Endodermal cell (in vitro differentiated cells): Measurements from ENCODE around the gene DTWD2. TPM values are rescaled to one million over a fixed set of nuclear protein-coding genes. Genes with fewer than 3 reads are reported as not detected.
A peak's percentile ranks its signal among the peaks of the same experiment; 100 is the strongest.

Source experiments
- DNase-seq: peaks from one replicate; pipeline ENCODE4 v3.0.0-alpha.2; 2017
- H3K27ac ChIP-seq: 2 replicates; pipeline ENCODE4 v1.5.1; 2013; ENCODE audit warnings: mild to moderate bottlenecking, low read depth, low read length, moderate library complexity
- H3K27me3 ChIP-seq: 2 replicates; pipeline ENCODE4 v1.6.1; 2013; ENCODE audit warnings: mild to moderate bottlenecking, low read length, moderate library complexity; ENCODE audit not compliant: insufficient read depth, control insufficient read depth, poor library complexity, severe bottlenecking
- H3K36me3 ChIP-seq: 2 replicates; pipeline ENCODE4 v1.7.0; 2013; ENCODE audit warnings: mild to moderate bottlenecking, low read length, moderate library complexity; ENCODE audit not compliant: control insufficient read depth, insufficient read depth
- H3K4me1 ChIP-seq: one replicate; pipeline ENCODE4 v1.7.0; 2013; ENCODE audit warnings: low read length; ENCODE audit not compliant: control insufficient read depth, insufficient read depth
- H3K4me3 ChIP-seq: 2 replicates; pipeline ENCODE4 v1.5.1; 2013; ENCODE audit warnings: mild to moderate bottlenecking, low read length, moderate library complexity
- H3K9ac ChIP-seq: 2 replicates; pipeline ENCODE4 v1.6.1; 2013; ENCODE audit warnings: mild to moderate bottlenecking, low read length, moderate library complexity; ENCODE audit not compliant: poor library complexity, severe bottlenecking; ENCODE audit errors: extremely low read depth
- H3K9me3 ChIP-seq: 2 replicates; pipeline ENCODE4 v1.6.1; 2013; ENCODE audit warnings: mild to moderate bottlenecking, low read length, moderate library complexity; ENCODE audit not compliant: control insufficient read depth
- H3K27ac Mint-ChIP-seq: 2 replicates; pipeline ENCODE4 v1.8.0; 2020; ENCODE audit warnings: mixed read lengths
- H3K27me3 Mint-ChIP-seq: 2 replicates; pipeline ENCODE4 v1.8.0; 2021; ENCODE audit warnings: mild to moderate bottlenecking, mixed read lengths; ENCODE audit not compliant: insufficient read depth
- H3K36me3 Mint-ChIP-seq: 2 replicates; pipeline ENCODE4 v1.8.0; 2020; ENCODE audit warnings: low read depth, mixed read lengths
- H3K4me1 Mint-ChIP-seq: 2 replicates; pipeline ENCODE4 v1.8.0; 2020; ENCODE audit warnings: mixed read lengths
- H3K4me3 Mint-ChIP-seq: 2 replicates; pipeline ENCODE4 v1.8.0; 2020; ENCODE audit warnings: mild to moderate bottlenecking, moderate library complexity, mixed read lengths
- H3K9me3 Mint-ChIP-seq: 2 replicates; pipeline ENCODE4 v1.8.0; 2020; ENCODE audit warnings: mild to moderate bottlenecking, mixed read lengths
- WGBS, 2 experiments: methylation state at CpG; one replicate each; pipeline versions ENCODE4 v1.1.5 to v1.1.7; 2013; ENCODE audit warnings: missing lambda C conversion rate in 2 of 2, mixed read lengths in 1 of 2; ENCODE audit not compliant: insufficient coverage in 1 of 2, insufficient read length in 1 of 2; 5-methylcytosine and 5-hydroxymethylcytosine counted together
- total RNA-seq, 2 donors: library from RNA; stranded (reverse); fragmentation: NEBNext Ultra II Directional in 1 of 2; extraction: Animal tissue kit (Norgen Biotek cat#: 25700) in 1 of 2; gene quantifications; 2 replicates in 1 of 2; 3 replicates in 1 of 2; pipeline ENCODE4 v1.2.1, GENCODE V29; 2021
- TF ChIP-seq, protein P1 (sequence below): fragments of 200-600 bp; sonication (generic); conservative IDR thresholded peaks from 2 replicates; pipeline ENCODE4 v1.5.0; 2021; ENCODE audit warnings: antibody characterized with exemption, mild to moderate bottlenecking

DTWD2 gene
- total RNA-seq, 2 donors from 2014 or later = 15.2 to 34.9 TPM

DNA sequence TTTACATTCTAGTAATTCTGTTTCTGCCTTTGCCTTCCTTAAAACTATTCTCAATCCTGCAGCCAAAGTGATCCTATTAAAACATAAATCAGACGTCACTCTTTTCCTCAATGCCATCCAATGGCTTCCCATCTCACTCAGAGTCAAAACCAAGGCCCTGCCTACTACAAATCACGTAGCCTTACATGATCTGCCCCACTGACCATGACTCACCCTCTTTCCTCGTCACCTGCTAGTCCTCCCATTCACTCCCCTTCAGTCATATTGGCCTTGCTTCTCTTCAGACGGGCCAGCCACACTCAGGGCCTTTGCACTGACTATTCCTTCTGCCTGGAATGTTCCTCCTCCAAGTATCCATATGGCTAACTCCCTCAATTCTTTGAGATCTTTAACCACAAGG, 43.6 kb upstream of the DTWD2 start:
- H3K4me1 ChIP-seq = no peaks in the 10 kb centered on the region
- no peaks in the 10 kb centered on the region for H3K36me3 ChIP-seq
- Mint-ChIP-seq H3K4me1 (no peaks in the 10 kb centered on the region), H3K9me3 (no peaks in the 10 kb centered on the region), H3K4me3 (no peak overlapping the region), H3K27ac (peak overlapping the region; percentile 9), H3K27me3 (no peaks in the 10 kb centered on the region), H3K36me3 (no peaks in the 10 kb centered on the region)
- DNase-seq = no peak
- H3K27me3 ChIP-seq = no peaks in the 10 kb centered on the region
- H3K9ac ChIP-seq = no peak overlapping the region
- no peak overlapping the region for H3K27ac ChIP-seq
- H3K9me3 ChIP-seq = no peaks in the 10 kb centered on the region
- TF ChIP-seq, protein P1, sequence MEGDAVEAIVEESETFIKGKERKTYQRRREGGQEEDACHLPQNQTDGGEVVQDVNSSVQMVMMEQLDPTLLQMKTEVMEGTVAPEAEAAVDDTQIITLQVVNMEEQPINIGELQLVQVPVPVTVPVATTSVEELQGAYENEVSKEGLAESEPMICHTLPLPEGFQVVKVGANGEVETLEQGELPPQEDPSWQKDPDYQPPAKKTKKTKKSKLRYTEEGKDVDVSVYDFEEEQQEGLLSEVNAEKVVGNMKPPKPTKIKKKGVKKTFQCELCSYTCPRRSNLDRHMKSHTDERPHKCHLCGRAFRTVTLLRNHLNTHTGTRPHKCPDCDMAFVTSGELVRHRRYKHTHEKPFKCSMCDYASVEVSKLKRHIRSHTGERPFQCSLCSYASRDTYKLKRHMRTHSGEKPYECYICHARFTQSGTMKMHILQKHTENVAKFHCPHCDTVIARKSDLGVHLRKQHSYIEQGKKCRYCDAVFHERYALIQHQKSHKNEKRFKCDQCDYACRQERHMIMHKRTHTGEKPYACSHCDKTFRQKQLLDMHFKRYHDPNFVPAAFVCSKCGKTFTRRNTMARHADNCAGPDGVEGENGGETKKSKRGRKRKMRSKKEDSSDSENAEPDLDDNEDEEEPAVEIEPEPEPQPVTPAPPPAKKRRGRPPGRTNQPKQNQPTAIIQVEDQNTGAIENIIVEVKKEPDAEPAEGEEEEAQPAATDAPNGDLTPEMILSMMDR = no peak
- H3K4me3 ChIP-seq = no peak overlapping the region
- 84 to 90% methylated on average over 4 of the region's 4 CpGs for WGBS, 2 experiments

DNA sequence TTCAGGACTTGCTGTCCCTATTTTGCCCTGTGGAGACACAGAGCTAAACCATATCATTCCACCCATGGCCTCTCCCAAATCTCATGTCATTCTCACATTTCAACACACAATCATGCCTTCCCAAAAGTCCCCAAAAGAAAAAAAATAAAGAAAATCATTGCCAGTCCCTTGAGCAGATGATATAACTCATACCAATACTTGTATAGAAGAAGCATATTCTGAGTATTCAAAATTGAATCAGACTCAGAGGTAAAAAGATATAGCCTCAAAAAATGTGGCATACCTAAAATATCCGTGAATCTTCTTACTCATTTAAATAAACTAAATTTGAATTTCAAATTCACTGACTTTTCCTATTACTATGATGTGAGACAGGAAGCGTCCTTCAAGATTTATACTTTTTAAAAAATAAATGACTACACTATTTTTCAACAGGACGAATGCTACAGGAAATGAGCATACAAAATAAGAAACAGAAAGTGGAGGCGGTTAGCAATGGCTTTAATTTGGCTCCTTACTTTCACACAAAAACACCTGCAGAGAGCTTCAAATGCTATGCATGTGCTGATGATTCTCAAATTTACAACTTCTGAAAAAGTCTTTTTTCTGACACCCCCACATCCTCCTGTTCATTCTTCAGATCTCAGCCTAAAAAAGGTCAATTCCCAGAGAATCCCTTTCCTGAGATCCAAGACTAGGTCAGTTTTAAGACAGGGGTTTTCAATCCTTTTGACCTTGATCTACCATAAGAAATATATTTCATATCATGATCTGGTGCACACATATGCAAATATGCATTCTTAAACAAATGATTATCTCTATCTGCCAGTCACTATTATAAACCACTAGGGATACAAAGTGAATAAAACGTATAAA, 42.9 kb upstream of the DTWD2 start:
- no peaks in the 10 kb centered on the region for H3K4me1 Mint-ChIP-seq
- no peak overlapping the region for H3K27ac Mint-ChIP-seq
- TF ChIP-seq, protein P1 = no peak
- no peaks in the 10 kb centered on the region for H3K27me3 ChIP-seq
- no peak for DNase-seq
- no peaks in the 10 kb centered on the region for H3K36me3 Mint-ChIP-seq
- H3K4me3 Mint-ChIP-seq = no peak overlapping the region
- 89 to 100% methylated on average over 2 to 5 of the region's 5 CpGs for WGBS, 2 experiments
- H3K9me3 ChIP-seq = no peaks in the 10 kb centered on the region
- H3K36me3 ChIP-seq = no peaks in the 10 kb centered on the region
- no peaks in the 10 kb centered on the region for H3K9me3 Mint-ChIP-seq
- no peak overlapping the region for H3K4me3 ChIP-seq
- no peaks in the 10 kb centered on the region for H3K4me1 ChIP-seq
- H3K27ac ChIP-seq = no peak overlapping the region
- no peaks in the 10 kb centered on the region for H3K27me3 Mint-ChIP-seq
- H3K9ac ChIP-seq = no peak overlapping the region

GRCh38 chr5:119028575-119028974, 40.2 kb upstream of the DTWD2 start:
- no peak overlapping the region for H3K4me3 Mint-ChIP-seq
- no peak overlapping the region for H3K4me3 ChIP-seq
- H3K4me1 ChIP-seq = no peaks in the 10 kb centered on the region
- no peaks in the 10 kb centered on the region for H3K4me1 Mint-ChIP-seq
- H3K9ac ChIP-seq = no peak overlapping the region
- TF ChIP-seq, protein P1 = no peak
- H3K27me3 Mint-ChIP-seq = no peaks in the 10 kb centered on the region
- no peaks in the 10 kb centered on the region for H3K27me3 ChIP-seq
- WGBS, 2 experiments = 91 to 94% methylated on average over 2 to 5 of the region's 5 CpGs
- H3K27ac ChIP-seq = no peak overlapping the region
- no peak overlapping the region for H3K27ac Mint-ChIP-seq
- H3K36me3 ChIP-seq = no peaks in the 10 kb centered on the region
- no peak for DNase-seq
- peaks cover 15% of the 10 kb centered on the region for H3K9me3 Mint-ChIP-seq
- H3K36me3 Mint-ChIP-seq = no peaks in the 10 kb centered on the region
- H3K9me3 ChIP-seq = no peaks in the 10 kb centered on the region
